Lung (tissue), 12 donors: ENCODE measurements around the gene PBXIP1. TPM values are rescaled to one million over a fixed set of nuclear protein-coding genes. Genes with fewer than 3 reads are reported as not detected.

Source experiments
- ATAC-seq: fragments of 200-7000 bp; cut with Tn5 transposase; one replicate; pipeline ENCODE4 v1.9.1; 2020; ENCODE audit warnings: moderate number of reproducible peaks; ENCODE audit not compliant: insufficient read depth, low FRiP score
- DNase-seq, 3 donors: peaks; one replicate each; pipeline ENCODE4 v3.0.0-alpha.2; 2013 to 2017
- H3K27ac ChIP-seq, 2 donors: one replicate each; pipeline ENCODE4 v1.5.1; 2013; ENCODE audit warnings: mild to moderate bottlenecking in 2 of 2, moderate library complexity in 2 of 2, control low read depth in 1 of 2, inconsistent platforms in 1 of 2, low read depth in 1 of 2, low read length in 1 of 2
- H3K27me3 ChIP-seq, 3 donors: one replicate each; pipeline ENCODE4 v1.5.1; 2013; ENCODE audit warnings: low read length in 2 of 3; ENCODE audit not compliant: control insufficient read depth in 3 of 3, insufficient read depth in 3 of 3
- H3K36me3 ChIP-seq, 4 donors: one replicate each; pipeline ENCODE4 v1.5.1; 2013; ENCODE audit warnings: low read length in 4 of 4, mild to moderate bottlenecking in 1 of 4, moderate library complexity in 1 of 4; ENCODE audit not compliant: control insufficient read depth in 4 of 4, insufficient read depth in 4 of 4
- H3K4me1 ChIP-seq, 5 donors: one replicate each; pipeline ENCODE4 v1.5.1; 2013; ENCODE audit warnings: low read length in 5 of 5, mild to moderate bottlenecking in 2 of 5, moderate library complexity in 1 of 5; ENCODE audit not compliant: control insufficient read depth in 5 of 5, insufficient read depth in 5 of 5
- H3K4me3 ChIP-seq: one replicate; pipeline ENCODE4 v1.5.1; 2013; ENCODE audit warnings: mild to moderate bottlenecking, control low read depth, moderate library complexity
- H3K9ac ChIP-seq, 2 donors: one replicate each; pipeline ENCODE4 v1.5.1; 2013; ENCODE audit warnings: low read length in 2 of 2, control low read depth in 1 of 2; ENCODE audit not compliant: insufficient read depth in 1 of 2
- H3K9me3 ChIP-seq, 4 donors: one replicate each; pipeline ENCODE4 v1.5.1; 2013; ENCODE audit warnings: low read length in 3 of 4, mild to moderate bottlenecking in 1 of 4, moderate library complexity in 1 of 4; ENCODE audit not compliant: control insufficient read depth in 4 of 4, insufficient read depth in 3 of 4
- CTCF ChIP-seq: IDR thresholded peaks from 2 replicates; pipeline ENCODE4 v1.5.1; 2012; ENCODE audit warnings: mild to moderate bottlenecking; ENCODE audit errors: control extremely low read depth, extremely low read depth
- WGBS, 2 donors: extraction: QIAGEN DNeasy Blood & Tissue Kit; methylation state at CpG; one replicate each; pipeline ENCODE4 v1.1.7; 2013; 5-methylcytosine and 5-hydroxymethylcytosine counted together
- polyA plus RNA-seq, 2 donors: library from polyadenylated mRNA; stranded (reverse); fragments of 200-250 nt; gene quantifications; one replicate each; pipeline ENCODE4 v1.2.1, GENCODE V29; 2013
- total RNA-seq, 2 donors: library from RNA; depleted of rRNA in 1 of 2; stranded (reverse); fragments of >200 nt in 1 of 2; gene quantifications; one replicate each; pipeline ENCODE4 v1.2.1, GENCODE V29; 2014 to 2021
- donor health status: control.
- donor health status: control.
- donor health status: Bipolar disorder and iron deficiency.
- donor health status: healthy.
- donor health status: DM: yes; HTN: yes; CAD: no.

Gene PBXIP1
- total and polyA plus RNA-seq, 4 donors = 32.8 to 178 (median 35.3) TPM

- ATAC-seq = no peak
- WGBS, 2 donors = 82 to 83% methylated on average over 7 of the region's 7 CpGs
- Histone ChIP-seq H3K36me3 (no peaks in the 10 kb centered on the region), H3K4me1 (no peaks in the 10 kb centered on the region), H3K9ac (no peak overlapping the region), H3K9me3 (no peaks in the 10 kb centered on the region), H3K4me3 (no peak overlapping the region), H3K27ac (no peak overlapping the region), H3K27me3 (no peaks in the 10 kb centered on the region)
- no peak for DNase-seq
- no peak for TF ChIP-seq CTCF
Measured at GRCh38 chr1:154906621-154907081, 49.2 kb downstream of the PBXIP1 start.

- WGBS, 2 donors = 32 to 43% methylated on average over 3 of the region's 3 CpGs
- Histone ChIP-seq H3K9me3 (no peaks in the 10 kb centered on the region), H3K9ac (no peak overlapping the region), H3K4me1 (no peaks in the 10 kb centered on the region), H3K36me3 (no peaks in the 10 kb centered on the region), H3K27me3 (no peaks in the 10 kb centered on the region), H3K27ac (no peak overlapping the region), H3K4me3 (no peak overlapping the region)
- no peak for TF ChIP-seq CTCF
- DNase-seq (no peak), ATAC-seq (no peak)
Measured at GRCh38 chr1:154902938-154903566, 52.8 kb downstream of the PBXIP1 start.

- 38 to 90% methylated on average over 1 of the region's 1 CpG for WGBS, 2 donors
- no peaks in the 10 kb centered on the region for H3K36me3 ChIP-seq
- DNase-seq (peak in 2 of 3 donors; percentile 82 to 85), ATAC-seq (no peak)
- H3K27ac ChIP-seq = no peak overlapping the region
- no peak overlapping the region for H3K9ac ChIP-seq
- no peak overlapping the region for H3K4me3 ChIP-seq
- no peaks in the 10 kb centered on the region for H3K4me1 ChIP-seq
- H3K27me3 ChIP-seq = no peaks in the 10 kb centered on the region
- no peaks in the 10 kb centered on the region for H3K9me3 ChIP-seq
- TF ChIP-seq CTCF = no peak
Measured at GRCh38 chr1:154901591-154901990, 54.3 kb downstream of the PBXIP1 start.

- no peak for TF ChIP-seq CTCF
- H3K4me1 ChIP-seq = no peaks in the 10 kb centered on the region
- 92 to 93% methylated on average over 6 of the region's 6 CpGs for WGBS, 2 donors
- no peak overlapping the region for H3K27ac ChIP-seq
- no peaks in the 10 kb centered on the region for H3K27me3 ChIP-seq
- H3K9me3 ChIP-seq = no peaks in the 10 kb centered on the region
- H3K9ac ChIP-seq = no peak overlapping the region
- H3K36me3 ChIP-seq = no peaks in the 10 kb centered on the region
- no peak for DNase-seq
- H3K4me3 ChIP-seq = no peak overlapping the region
- no peak for ATAC-seq
Measured at GRCh38 chr1:154899041-154899440, 56.9 kb downstream of the PBXIP1 start.
